SK-N-SH treated with all-trans-retinoic acid at 6 μM for 48 hours (cell line): Measurements from ENCODE around the gene ZNF500.

ENCODE experiments used
- ATAC-seq: fragments of 200-7000 bp; cut with Tn5 transposase; 3 replicates; pipeline ENCODE4 v1.9.1; 2020; ENCODE audit warnings: mild to moderate bottlenecking, moderate library complexity
- ARNTL ChIP-seq: fragments of 450-650 bp; formaldehyde crosslinking; IDR thresholded peaks from 2 replicates; pipeline ENCODE4 v1.5.0; 2020; ENCODE audit warnings: low read depth, mild to moderate bottlenecking, moderate library complexity, borderline replicate concordance
- BACH2 ChIP-seq: fragments of 250-450 bp; sonication (Bioruptor Pico); IDR thresholded peaks from 2 replicates; pipeline ENCODE4 v1.9.0; 2021; ENCODE audit warnings: mild to moderate bottlenecking, borderline replicate concordance
- CSDC2 ChIP-seq: fragments of 250-450 bp; sonication (Bioruptor Pico); IDR thresholded peaks from 2 replicates; pipeline ENCODE4 v1.5.0; 2020; ENCODE audit warnings: mild to moderate bottlenecking, moderate library complexity
- ESRRG ChIP-seq: fragments of 250-450 bp; sonication (Bioruptor Pico); IDR thresholded peaks from 2 replicates; pipeline ENCODE4 v1.6.1; 2021; ENCODE audit warnings: mild to moderate bottlenecking
- GLIS3 ChIP-seq: fragments of 250-450 bp; sonication (Bioruptor Pico); IDR thresholded peaks from 2 replicates; pipeline ENCODE4 v1.5.0; 2020; ENCODE audit warnings: mild to moderate bottlenecking, moderate library complexity
- ISL1 ChIP-seq: fragments of 250-450 bp; sonication (Bioruptor Pico); IDR thresholded peaks from 2 replicates; pipeline ENCODE4 v2.1.2; 2022; ENCODE audit warnings: mild to moderate bottlenecking, moderate library complexity
- PPARA ChIP-seq: fragments of 250-450 bp; sonication (Bioruptor Pico); IDR thresholded peaks from 2 replicates; pipeline ENCODE4 v1.5.0; 2020; ENCODE audit warnings: mild to moderate bottlenecking, borderline replicate concordance
- RARB ChIP-seq: fragments of 250-450 bp; sonication (Bioruptor Pico); IDR thresholded peaks from 2 replicates; pipeline ENCODE4 v1.8.0; 2021; ENCODE audit warnings: mild to moderate bottlenecking, moderate library complexity
- SNAI2 ChIP-seq: fragments of 250-450 bp; sonication (Bioruptor Pico); IDR thresholded peaks from 2 replicates; pipeline ENCODE4 v1.5.0; 2020; ENCODE audit warnings: mild to moderate bottlenecking, moderate library complexity
- TCF4 ChIP-seq: fragments of 250-450 bp; sonication (Bioruptor Pico); IDR thresholded peaks from 2 replicates; pipeline ENCODE4 v1.8.0; 2021; ENCODE audit warnings: mild to moderate bottlenecking, moderate library complexity, borderline replicate concordance
- TOX ChIP-seq: fragments of 250-450 bp; sonication (Bioruptor Pico); IDR thresholded peaks from 2 replicates; pipeline ENCODE4 v1.8.0; 2021; ENCODE audit warnings: mild to moderate bottlenecking, moderate library complexity, borderline replicate concordance
- ZC3H10 ChIP-seq: fragments of 250-450 bp; sonication (Bioruptor Pico); IDR thresholded peaks from 2 replicates; pipeline ENCODE4 v1.5.1; 2021; ENCODE audit warnings: mild to moderate bottlenecking, moderate library complexity
- ZFP3 ChIP-seq: fragments of 250-450 bp; sonication (Bioruptor Pico); IDR thresholded peaks from 2 replicates; pipeline ENCODE4 v1.5.0; 2020; ENCODE audit warnings: mild to moderate bottlenecking, moderate library complexity
- ZFP30 ChIP-seq: fragments of 450-650 bp; formaldehyde crosslinking; IDR thresholded peaks from 2 replicates; pipeline ENCODE4 v1.5.0; 2022; ENCODE audit warnings: mild to moderate bottlenecking, moderate library complexity
- ZNF565 ChIP-seq: fragments of 450-650 bp; formaldehyde crosslinking; conservative IDR thresholded peaks from 2 replicates; pipeline ENCODE4 v1.5.0; 2020; ENCODE audit warnings: low read depth, mild to moderate bottlenecking, moderate library complexity
- ZNF70 ChIP-seq: fragments of 450-650 bp; formaldehyde crosslinking; IDR thresholded peaks from 2 replicates; pipeline ENCODE4 v1.5.0; 2020; ENCODE audit warnings: mild to moderate bottlenecking, moderate library complexity
- ZNF8 ChIP-seq: fragments of 450-650 bp; formaldehyde crosslinking; IDR thresholded peaks from 2 replicates; pipeline ENCODE4 v1.5.0; 2020; ENCODE audit warnings: mild to moderate bottlenecking, moderate library complexity
- TF ChIP-seq, protein P1 (sequence below): fragments of 250-450 bp; sonication (Bioruptor Pico); IDR thresholded peaks from 2 replicates; pipeline ENCODE4 v1.5.1; 2021; ENCODE audit warnings: mild to moderate bottlenecking, moderate library complexity
- TF ChIP-seq, protein P2 (sequence below): fragments of 250-450 bp; sonication (Bioruptor Pico); IDR thresholded peaks from 2 replicates; pipeline ENCODE4 v1.8.0; 2020; ENCODE audit warnings: mild to moderate bottlenecking, moderate library complexity, borderline replicate concordance
- TF ChIP-seq, protein P3 (sequence below): fragments of 250-450 bp; sonication (Bioruptor Pico); IDR thresholded peaks from 2 replicates; pipeline ENCODE4 v1.5.1; 2020; ENCODE audit warnings: low read depth, mild to moderate bottlenecking, moderate library complexity
- TF ChIP-seq, protein P4 (sequence below): fragments of 250-450 bp; sonication (Bioruptor Pico); IDR thresholded peaks from 2 replicates; pipeline ENCODE4 v1.8.0; 2021; ENCODE audit warnings: low read depth, mild to moderate bottlenecking, moderate library complexity, borderline replicate concordance
- TF ChIP-seq, protein P5 (sequence below): fragments of 250-450 bp; sonication (Bioruptor Pico); IDR thresholded peaks from 2 replicates; pipeline ENCODE4 v1.5.0; 2020; ENCODE audit warnings: mild to moderate bottlenecking, moderate library complexity

ZNF500 gene

DNA sequence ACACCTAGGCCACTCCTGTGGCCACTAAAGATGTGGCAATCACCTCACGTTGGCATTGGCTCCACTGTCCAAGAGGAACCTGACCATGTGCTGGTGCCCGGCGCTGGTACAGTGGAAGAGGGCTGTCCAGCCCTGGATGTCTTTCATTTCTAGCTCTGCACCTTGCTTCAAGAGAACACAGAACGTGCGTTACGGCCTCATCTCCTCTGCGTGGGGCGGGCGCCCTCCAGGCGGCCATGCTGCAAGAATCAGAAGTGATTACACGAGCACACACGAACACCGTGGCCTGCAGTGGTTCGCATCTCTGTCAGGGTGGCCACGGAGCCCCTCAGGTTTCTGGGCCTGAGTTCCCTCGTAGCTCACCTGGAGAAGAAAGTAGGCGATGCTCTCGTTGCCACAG lies 40.3 kb downstream of the ZNF500 start:
- TF ChIP-seq BACH2 (CRISPR knock-in tag): no peak
- TF ChIP-seq ZNF565: no peak
- no peak for TF ChIP-seq GLIS3 (CRISPR knock-in tag)
- TF ChIP-seq, protein P1, sequence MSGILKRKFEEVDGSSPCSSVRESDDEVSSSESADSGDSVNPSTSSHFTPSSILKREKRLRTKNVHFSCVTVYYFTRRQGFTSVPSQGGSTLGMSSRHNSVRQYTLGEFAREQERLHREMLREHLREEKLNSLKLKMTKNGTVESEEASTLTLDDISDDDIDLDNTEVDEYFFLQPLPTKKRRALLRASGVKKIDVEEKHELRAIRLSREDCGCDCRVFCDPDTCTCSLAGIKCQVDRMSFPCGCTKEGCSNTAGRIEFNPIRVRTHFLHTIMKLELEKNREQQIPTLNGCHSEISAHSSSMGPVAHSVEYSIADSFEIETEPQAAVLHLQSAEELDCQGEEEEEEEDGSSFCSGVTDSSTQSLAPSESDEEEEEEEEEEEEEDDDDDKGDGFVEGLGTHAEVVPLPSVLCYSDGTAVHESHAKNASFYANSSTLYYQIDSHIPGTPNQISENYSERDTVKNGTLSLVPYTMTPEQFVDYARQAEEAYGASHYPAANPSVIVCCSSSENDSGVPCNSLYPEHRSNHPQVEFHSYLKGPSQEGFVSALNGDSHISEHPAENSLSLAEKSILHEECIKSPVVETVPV (CRISPR knock-in tag): no peak
- TF ChIP-seq TOX: no peak
- TF ChIP-seq, protein P2, sequence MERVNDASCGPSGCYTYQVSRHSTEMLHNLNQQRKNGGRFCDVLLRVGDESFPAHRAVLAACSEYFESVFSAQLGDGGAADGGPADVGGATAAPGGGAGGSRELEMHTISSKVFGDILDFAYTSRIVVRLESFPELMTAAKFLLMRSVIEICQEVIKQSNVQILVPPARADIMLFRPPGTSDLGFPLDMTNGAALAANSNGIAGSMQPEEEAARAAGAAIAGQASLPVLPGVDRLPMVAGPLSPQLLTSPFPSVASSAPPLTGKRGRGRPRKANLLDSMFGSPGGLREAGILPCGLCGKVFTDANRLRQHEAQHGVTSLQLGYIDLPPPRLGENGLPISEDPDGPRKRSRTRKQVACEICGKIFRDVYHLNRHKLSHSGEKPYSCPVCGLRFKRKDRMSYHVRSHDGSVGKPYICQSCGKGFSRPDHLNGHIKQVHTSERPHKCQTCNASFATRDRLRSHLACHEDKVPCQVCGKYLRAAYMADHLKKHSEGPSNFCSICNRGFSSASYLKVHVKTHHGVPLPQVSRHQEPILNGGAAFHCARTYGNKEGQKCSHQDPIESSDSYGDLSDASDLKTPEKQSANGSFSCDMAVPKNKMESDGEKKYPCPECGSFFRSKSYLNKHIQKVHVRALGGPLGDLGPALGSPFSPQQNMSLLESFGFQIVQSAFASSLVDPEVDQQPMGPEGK (CRISPR knock-in tag): no peak
- TF ChIP-seq, protein P3, sequence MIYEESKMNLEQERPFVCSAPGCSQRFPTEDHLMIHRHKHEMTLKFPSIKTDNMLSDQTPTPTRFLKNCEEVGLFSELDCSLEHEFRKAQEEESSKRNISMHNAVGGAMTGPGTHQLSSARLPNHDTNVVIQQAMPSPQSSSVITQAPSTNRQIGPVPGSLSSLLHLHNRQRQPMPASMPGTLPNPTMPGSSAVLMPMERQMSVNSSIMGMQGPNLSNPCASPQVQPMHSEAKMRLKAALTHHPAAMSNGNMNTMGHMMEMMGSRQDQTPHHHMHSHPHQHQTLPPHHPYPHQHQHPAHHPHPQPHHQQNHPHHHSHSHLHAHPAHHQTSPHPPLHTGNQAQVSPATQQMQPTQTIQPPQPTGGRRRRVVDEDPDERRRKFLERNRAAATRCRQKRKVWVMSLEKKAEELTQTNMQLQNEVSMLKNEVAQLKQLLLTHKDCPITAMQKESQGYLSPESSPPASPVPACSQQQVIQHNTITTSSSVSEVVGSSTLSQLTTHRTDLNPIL (CRISPR knock-in tag): no peak
- TF ChIP-seq, protein P4, sequence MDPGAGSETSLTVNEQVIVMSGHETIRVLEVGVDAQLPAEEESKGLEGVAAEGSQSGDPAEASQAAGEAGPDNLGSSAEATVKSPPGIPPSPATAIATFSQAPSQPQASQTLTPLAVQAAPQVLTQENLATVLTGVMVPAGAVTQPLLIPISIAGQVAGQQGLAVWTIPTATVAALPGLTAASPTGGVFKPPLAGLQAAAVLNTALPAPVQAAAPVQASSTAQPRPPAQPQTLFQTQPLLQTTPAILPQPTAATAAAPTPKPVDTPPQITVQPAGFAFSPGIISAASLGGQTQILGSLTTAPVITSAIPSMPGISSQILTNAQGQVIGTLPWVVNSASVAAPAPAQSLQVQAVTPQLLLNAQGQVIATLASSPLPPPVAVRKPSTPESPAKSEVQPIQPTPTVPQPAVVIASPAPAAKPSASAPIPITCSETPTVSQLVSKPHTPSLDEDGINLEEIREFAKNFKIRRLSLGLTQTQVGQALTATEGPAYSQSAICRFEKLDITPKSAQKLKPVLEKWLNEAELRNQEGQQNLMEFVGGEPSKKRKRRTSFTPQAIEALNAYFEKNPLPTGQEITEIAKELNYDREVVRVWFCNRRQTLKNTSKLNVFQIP (CRISPR knock-in tag): no peak
- no peak for TF ChIP-seq ZFP3
- no peak for TF ChIP-seq ZFP30 (CRISPR knock-in tag)
- TF ChIP-seq SNAI2 (CRISPR knock-in tag): no peak
- ATAC-seq: no peak

DNA sequence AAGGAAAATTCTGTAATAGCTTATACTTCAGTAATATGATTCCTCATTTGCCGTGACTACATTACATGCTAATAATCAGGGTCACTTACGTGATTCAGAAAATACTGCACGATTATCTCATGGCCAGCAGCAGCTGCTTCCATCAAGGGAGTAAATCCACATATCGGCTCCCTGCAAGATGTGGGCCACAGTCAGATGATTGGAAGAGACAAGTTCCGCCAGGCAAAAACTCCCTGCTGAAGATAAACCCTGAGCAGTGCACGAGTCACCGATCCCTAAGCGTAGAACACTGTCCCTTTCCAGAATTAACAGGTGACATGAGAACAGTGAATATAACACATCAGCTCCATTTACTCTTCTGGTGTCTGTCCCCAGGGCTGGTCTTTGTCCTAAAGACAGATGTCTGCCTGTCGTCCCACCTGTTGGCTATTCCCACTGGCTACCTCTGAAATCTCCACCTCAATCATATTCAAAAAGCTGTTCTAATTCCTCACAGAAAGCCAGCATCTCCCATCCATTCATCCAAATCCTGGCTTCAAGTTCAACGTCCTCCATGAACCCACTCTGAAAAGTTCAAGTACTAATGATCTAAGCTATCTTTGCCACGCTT lies 42.2 kb downstream of the ZNF500 start:
- TF ChIP-seq, protein P2 (CRISPR knock-in tag): no peak
- no peak for TF ChIP-seq RARB (CRISPR knock-in tag)
- no peak for TF ChIP-seq ZNF565
- TF ChIP-seq, protein P4 (CRISPR knock-in tag): no peak
- no peak for TF ChIP-seq GLIS3 (CRISPR knock-in tag)
- TF ChIP-seq ZNF70 (CRISPR knock-in tag): no peak
- TF ChIP-seq, protein P1 (CRISPR knock-in tag): no peak
- TF ChIP-seq ZNF8 (CRISPR knock-in tag): no peak
- TF ChIP-seq ZC3H10 (CRISPR knock-in tag): no peak
- TF ChIP-seq, protein P5, sequence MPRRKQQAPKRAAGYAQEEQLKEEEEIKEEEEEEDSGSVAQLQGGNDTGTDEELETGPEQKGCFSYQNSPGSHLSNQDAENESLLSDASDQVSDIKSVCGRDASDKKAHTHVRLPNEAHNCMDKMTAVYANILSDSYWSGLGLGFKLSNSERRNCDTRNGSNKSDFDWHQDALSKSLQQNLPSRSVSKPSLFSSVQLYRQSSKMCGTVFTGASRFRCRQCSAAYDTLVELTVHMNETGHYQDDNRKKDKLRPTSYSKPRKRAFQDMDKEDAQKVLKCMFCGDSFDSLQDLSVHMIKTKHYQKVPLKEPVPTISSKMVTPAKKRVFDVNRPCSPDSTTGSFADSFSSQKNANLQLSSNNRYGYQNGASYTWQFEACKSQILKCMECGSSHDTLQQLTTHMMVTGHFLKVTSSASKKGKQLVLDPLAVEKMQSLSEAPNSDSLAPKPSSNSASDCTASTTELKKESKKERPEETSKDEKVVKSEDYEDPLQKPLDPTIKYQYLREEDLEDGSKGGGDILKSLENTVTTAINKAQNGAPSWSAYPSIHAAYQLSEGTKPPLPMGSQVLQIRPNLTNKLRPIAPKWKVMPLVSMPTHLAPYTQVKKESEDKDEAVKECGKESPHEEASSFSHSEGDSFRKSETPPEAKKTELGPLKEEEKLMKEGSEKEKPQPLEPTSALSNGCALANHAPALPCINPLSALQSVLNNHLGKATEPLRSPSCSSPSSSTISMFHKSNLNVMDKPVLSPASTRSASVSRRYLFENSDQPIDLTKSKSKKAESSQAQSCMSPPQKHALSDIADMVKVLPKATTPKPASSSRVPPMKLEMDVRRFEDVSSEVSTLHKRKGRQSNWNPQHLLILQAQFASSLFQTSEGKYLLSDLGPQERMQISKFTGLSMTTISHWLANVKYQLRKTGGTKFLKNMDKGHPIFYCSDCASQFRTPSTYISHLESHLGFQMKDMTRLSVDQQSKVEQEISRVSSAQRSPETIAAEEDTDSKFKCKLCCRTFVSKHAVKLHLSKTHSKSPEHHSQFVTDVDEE (CRISPR knock-in tag): no peak
- no peak for TF ChIP-seq BACH2 (CRISPR knock-in tag)
- no peak for TF ChIP-seq CSDC2 (CRISPR knock-in tag)
- no peak for TF ChIP-seq TCF4
- TF ChIP-seq ARNTL (CRISPR knock-in tag): no peak
- no peak for TF ChIP-seq ISL1
- TF ChIP-seq SNAI2 (CRISPR knock-in tag): no peak
- no peak for TF ChIP-seq PPARA
- TF ChIP-seq ESRRG: no peak
- no peak for ATAC-seq
